ENCODE measurements around the gene TMEM143.
A peak's percentile ranks its signal among the peaks of the same experiment; 100 is the strongest.
"Not testable (repeated sequence)": the region's sequence is repeated elsewhere in the genome, so short reads cannot be mapped to it uniquely, and the experiment has no call there.

The TMEM143 gene

GRCh38 chr19:48395170-48395455 lies 31.4 kb upstream of the TMEM143 start:
- TF ChIP-seq SUZ12 (IDR thresholded peaks at IDR 0.05; ENCODE audit: extremely low read depth, insufficient read depth, insufficient read length) (peak; percentile 14), ZNF274 (IDR thresholded peaks at IDR 0.05; ENCODE audit: low read depth, low read length) (no peak)
- peak overlapping the region; percentile 67 for H3K9ac ChIP-seq (ENCODE audit: insufficient read length, low read depth)
- H3K4me3 ChIP-seq (ENCODE audit: insufficient read length, low read depth) = no peak overlapping the region
- H3K9me3 ChIP-seq (ENCODE audit: insufficient read depth, low read length) = no peaks in the 10 kb centered on the region
- H3K36me3 ChIP-seq (ENCODE audit: insufficient read depth, insufficient read length, low read length) = no peaks in the 10 kb centered on the region
- no peak for DNase-seq (ENCODE audit: low read depth, low spot score)
- peaks cover 54% of the 10 kb centered on the region for H3K27me3 ChIP-seq (ENCODE audit: insufficient read depth, insufficient read length)
- H3K4me1 ChIP-seq (ENCODE audit: insufficient read depth, insufficient read length) = peaks cover 22% of the 10 kb centered on the region

- DNase-seq (ENCODE audit: low read depth, low spot score) = no peak
- Histone ChIP-seq H3K4me1 (ENCODE audit: insufficient read depth, insufficient read length) (peaks cover 22% of the 10 kb centered on the region), H3K9me3 (ENCODE audit: insufficient read depth, low read length) (no peaks in the 10 kb centered on the region), H3K9ac (ENCODE audit: insufficient read length, low read depth) (peak overlapping the region; percentile 67), H3K36me3 (ENCODE audit: insufficient read depth, insufficient read length, low read length) (peaks cover under 1% of the 10 kb centered on the region), H3K4me3 (ENCODE audit: insufficient read length, low read depth) (peak overlapping the region; percentile 24), H3K27me3 (ENCODE audit: insufficient read depth, insufficient read length) (peaks cover 54% of the 10 kb centered on the region)
- no peak for TF ChIP-seq YY1 (IDR thresholded peaks at IDR 0.05; ENCODE audit: insufficient read depth, insufficient read length)
- peak; percentile 49 for TF ChIP-seq SUZ12 (IDR thresholded peaks at IDR 0.05; ENCODE audit: extremely low read depth, insufficient read depth, insufficient read length)
These were observed 30.8 kb upstream of the TMEM143 start for GRCh38 chr19:48394331-48395169.

GRCh38 chr19:48393559-48394330 lies 30.0 kb upstream of the TMEM143 start, which contains the start of gene GRIN2D:
TSS of gene GRIN2D (plus strand) at chr19:48393668. CDS start at chr19:48398393, 4,725 bp downstream.
- Histone ChIP-seq H3K4me1 (ENCODE audit: insufficient read depth, insufficient read length) (peaks cover 22% of the 10 kb centered on the region), H3K9ac (ENCODE audit: insufficient read length, low read depth) (peak within 1 kb of the TSS; percentile 67), H3K27me3 (ENCODE audit: insufficient read depth, insufficient read length) (peaks cover 54% of the 10 kb centered on the region), H3K4me3 (ENCODE audit: insufficient read length, low read depth) (peak within 1 kb of the TSS; percentile 24), H3K9me3 (ENCODE audit: insufficient read depth, low read length) (no peaks in the 10 kb centered on the region), H3K36me3 (ENCODE audit: insufficient read depth, insufficient read length, low read length) (peaks cover 6% of the 10 kb centered on the region)
- DNase-seq (ENCODE audit: low read depth, low spot score) = no peak
- no peak for TF ChIP-seq YY1 (IDR thresholded peaks at IDR 0.05; ENCODE audit: insufficient read depth, insufficient read length)
- TF ChIP-seq ZNF274 (IDR thresholded peaks at IDR 0.05; ENCODE audit: low read depth, low read length) = no peak
- TF ChIP-seq SUZ12 (IDR thresholded peaks at IDR 0.05; ENCODE audit: extremely low read depth, insufficient read depth, insufficient read length) = no peak

- Histone ChIP-seq H3K4me1 (ENCODE audit: insufficient read depth, insufficient read length) (peaks cover 22% of the 10 kb centered on the region), H3K27me3 (ENCODE audit: insufficient read depth, insufficient read length) (peaks cover 53% of the 10 kb centered on the region), H3K4me3 (ENCODE audit: insufficient read length, low read depth) (peak overlapping the region; percentile 24), H3K36me3 (ENCODE audit: insufficient read depth, insufficient read length, low read length) (peaks cover 10% of the 10 kb centered on the region), H3K9me3 (ENCODE audit: insufficient read depth, low read length) (no peaks in the 10 kb centered on the region), H3K9ac (ENCODE audit: insufficient read length, low read depth) (peak overlapping the region; percentile 61)
- TF ChIP-seq ZNF274 (IDR thresholded peaks at IDR 0.05; ENCODE audit: low read depth, low read length) (no peak), YY1 (IDR thresholded peaks at IDR 0.05; ENCODE audit: insufficient read depth, insufficient read length) (no peak), SUZ12 (IDR thresholded peaks at IDR 0.05; ENCODE audit: extremely low read depth, insufficient read depth, insufficient read length) (no peak)
- DNase-seq (ENCODE audit: low read depth, low spot score) = no peak
These were observed 29.3 kb upstream of the TMEM143 start for GRCh38 chr19:48392860-48393558.

- peaks cover 42% of the 10 kb centered on the region for H3K27me3 ChIP-seq (ENCODE audit: insufficient read depth, insufficient read length)
- H3K4me1 ChIP-seq (ENCODE audit: insufficient read depth, insufficient read length) = peaks cover 17% of the 10 kb centered on the region
- not testable (repeated sequence) for DNase-seq (ENCODE audit: low read depth, low spot score); H3K9me3 ChIP-seq (ENCODE audit: insufficient read depth, low read length); H3K4me3 ChIP-seq (ENCODE audit: insufficient read length, low read depth); H3K9ac ChIP-seq (ENCODE audit: insufficient read length, low read depth)
- peaks cover 19% of the 10 kb centered on the region for H3K36me3 ChIP-seq (ENCODE audit: insufficient read depth, insufficient read length, low read length)
These were observed 28.2 kb upstream of the TMEM143 start for GRCh38 chr19:48392006-48392344.

GRCh38 chr19:48391100-48392005 lies 27.6 kb upstream of the TMEM143 start, which contains the start of gene KDELR1:
TSS of gene KDELR1 (minus strand) at chr19:48391551. CDS start at chr19:48391358, 193 bp downstream.
- TF ChIP-seq YY1 (IDR thresholded peaks at IDR 0.05; ENCODE audit: insufficient read depth, insufficient read length) (no peak), SUZ12 (IDR thresholded peaks at IDR 0.05; ENCODE audit: extremely low read depth, insufficient read depth, insufficient read length) (no peak), ZNF274 (IDR thresholded peaks at IDR 0.05; ENCODE audit: low read depth, low read length) (no peak)
- Histone ChIP-seq H3K27me3 (ENCODE audit: insufficient read depth, insufficient read length) (peaks cover 36% of the 10 kb centered on the region), H3K9ac (ENCODE audit: insufficient read length, low read depth) (peak within 1 kb of the TSS; percentile 98), H3K4me3 (ENCODE audit: insufficient read length, low read depth) (peak within 1 kb of the TSS; percentile 83), H3K9me3 (ENCODE audit: insufficient read depth, low read length) (no peaks in the 10 kb centered on the region), H3K36me3 (ENCODE audit: insufficient read depth, insufficient read length, low read length) (peaks cover 25% of the 10 kb centered on the region), H3K4me1 (ENCODE audit: insufficient read depth, insufficient read length) (peaks cover 12% of the 10 kb centered on the region)
- DNase-seq (ENCODE audit: low read depth, low spot score) = no peak

All from NT2/D1 (cell line).